Endothelial cell (in vitro differentiated cells): Measurements from ENCODE around the gene CDC42BPG. TPM values are rescaled to one million over a fixed set of nuclear protein-coding genes. Genes with fewer than 3 reads are reported as not detected.
A peak's percentile ranks its signal among the peaks of the same experiment; 100 is the strongest.

ENCODE experiments used
- DNase-seq: peaks from one replicate; pipeline ENCODE4 v3.0.0; 2021; ENCODE audit warnings: low spot score
- H3K27ac Mint-ChIP-seq: one replicate; pipeline ENCODE4 v1.8.0; 2021; ENCODE audit warnings: mixed read lengths, inconsistent platforms; ENCODE audit not compliant: unreplicated experiment
- H3K27me3 Mint-ChIP-seq: one replicate; pipeline ENCODE4 v1.8.0; 2021; ENCODE audit warnings: mild to moderate bottlenecking, moderate library complexity, mixed read lengths, inconsistent platforms; ENCODE audit not compliant: unreplicated experiment
- H3K36me3 Mint-ChIP-seq: one replicate; pipeline ENCODE4 v1.8.0; 2021; ENCODE audit warnings: mild to moderate bottlenecking, low read depth, mixed read lengths, inconsistent platforms; ENCODE audit not compliant: unreplicated experiment
- H3K4me1 Mint-ChIP-seq: one replicate; pipeline ENCODE4 v1.8.0; 2021; ENCODE audit warnings: mild to moderate bottlenecking, mixed read lengths, inconsistent platforms; ENCODE audit not compliant: unreplicated experiment
- H3K4me3 Mint-ChIP-seq: one replicate; pipeline ENCODE4 v1.8.0; 2021; ENCODE audit warnings: mild to moderate bottlenecking, mixed read lengths, inconsistent platforms; ENCODE audit not compliant: unreplicated experiment
- H3K9me3 Mint-ChIP-seq: one replicate; pipeline ENCODE4 v1.8.0; 2021; ENCODE audit warnings: mixed read lengths, inconsistent platforms; ENCODE audit not compliant: unreplicated experiment
- total RNA-seq: library from RNA; stranded (reverse); fragmentation: NEBNext Ultra II Directional; extraction: Animal tissue kit (Norgen Biotek cat#: 25700); gene quantifications from one replicate; pipeline ENCODE4 v1.2.1, GENCODE V29; 2021; ENCODE audit not compliant: unreplicated experiment
- TF ChIP-seq, protein P1 (sequence below): fragments of 200-600 bp; sonication (generic); IDR thresholded peaks from one replicate; pipeline ENCODE4 v1.5.0; 2021; ENCODE audit warnings: antibody characterized with exemption; ENCODE audit not compliant: unreplicated experiment

The CDC42BPG gene
- total RNA-seq, 1 donor from 2014 or later, result 4.1 TPM

DNA sequence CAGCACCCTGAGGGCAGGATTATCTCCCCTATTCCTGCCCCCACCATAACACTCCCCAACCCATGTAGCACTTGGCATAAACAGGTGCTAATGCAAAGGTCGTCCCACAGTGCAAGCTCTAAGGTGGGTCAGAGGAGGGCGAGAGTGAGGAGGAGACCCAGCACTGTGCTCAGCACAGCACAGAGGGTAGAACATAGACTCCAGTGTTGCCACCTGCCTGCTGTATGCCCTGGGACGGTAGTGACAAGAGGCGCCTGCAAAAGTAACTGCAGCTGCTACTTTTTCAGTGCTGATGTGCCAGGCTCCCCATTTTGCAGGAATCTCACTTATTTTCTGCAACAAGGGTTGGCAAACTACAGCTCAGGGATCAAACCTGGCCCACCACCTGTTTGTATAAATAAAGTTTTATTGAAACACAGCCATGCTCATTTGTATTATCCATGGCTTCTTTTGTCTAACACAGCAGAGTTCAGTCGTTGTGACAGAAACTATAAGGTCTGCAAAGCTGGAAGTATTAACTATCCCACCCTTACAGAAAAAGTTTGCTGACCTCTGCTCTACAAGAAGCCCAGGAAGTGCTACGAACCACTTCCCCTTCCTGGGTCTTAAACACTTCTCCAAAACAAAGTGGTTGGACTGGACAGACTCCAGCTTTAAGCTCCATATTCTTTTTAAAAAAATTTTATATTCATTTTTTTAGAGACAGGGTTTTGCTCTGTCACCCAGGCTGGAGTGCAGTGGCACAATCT lies 16.9 kb upstream of the CDC42BPG start:
- H3K9me3 Mint-ChIP-seq, result no peaks in the 10 kb centered on the region
- H3K36me3 Mint-ChIP-seq, result peaks cover 8% of the 10 kb centered on the region
- TF ChIP-seq, protein P1, sequence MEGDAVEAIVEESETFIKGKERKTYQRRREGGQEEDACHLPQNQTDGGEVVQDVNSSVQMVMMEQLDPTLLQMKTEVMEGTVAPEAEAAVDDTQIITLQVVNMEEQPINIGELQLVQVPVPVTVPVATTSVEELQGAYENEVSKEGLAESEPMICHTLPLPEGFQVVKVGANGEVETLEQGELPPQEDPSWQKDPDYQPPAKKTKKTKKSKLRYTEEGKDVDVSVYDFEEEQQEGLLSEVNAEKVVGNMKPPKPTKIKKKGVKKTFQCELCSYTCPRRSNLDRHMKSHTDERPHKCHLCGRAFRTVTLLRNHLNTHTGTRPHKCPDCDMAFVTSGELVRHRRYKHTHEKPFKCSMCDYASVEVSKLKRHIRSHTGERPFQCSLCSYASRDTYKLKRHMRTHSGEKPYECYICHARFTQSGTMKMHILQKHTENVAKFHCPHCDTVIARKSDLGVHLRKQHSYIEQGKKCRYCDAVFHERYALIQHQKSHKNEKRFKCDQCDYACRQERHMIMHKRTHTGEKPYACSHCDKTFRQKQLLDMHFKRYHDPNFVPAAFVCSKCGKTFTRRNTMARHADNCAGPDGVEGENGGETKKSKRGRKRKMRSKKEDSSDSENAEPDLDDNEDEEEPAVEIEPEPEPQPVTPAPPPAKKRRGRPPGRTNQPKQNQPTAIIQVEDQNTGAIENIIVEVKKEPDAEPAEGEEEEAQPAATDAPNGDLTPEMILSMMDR, result no peak
- DNase-seq, result no peak
- peaks cover 3% of the 10 kb centered on the region for H3K27me3 Mint-ChIP-seq
- H3K27ac Mint-ChIP-seq, result no peak overlapping the region
- H3K4me3 Mint-ChIP-seq, result no peak overlapping the region
- peaks cover 14% of the 10 kb centered on the region for H3K4me1 Mint-ChIP-seq

DNA sequence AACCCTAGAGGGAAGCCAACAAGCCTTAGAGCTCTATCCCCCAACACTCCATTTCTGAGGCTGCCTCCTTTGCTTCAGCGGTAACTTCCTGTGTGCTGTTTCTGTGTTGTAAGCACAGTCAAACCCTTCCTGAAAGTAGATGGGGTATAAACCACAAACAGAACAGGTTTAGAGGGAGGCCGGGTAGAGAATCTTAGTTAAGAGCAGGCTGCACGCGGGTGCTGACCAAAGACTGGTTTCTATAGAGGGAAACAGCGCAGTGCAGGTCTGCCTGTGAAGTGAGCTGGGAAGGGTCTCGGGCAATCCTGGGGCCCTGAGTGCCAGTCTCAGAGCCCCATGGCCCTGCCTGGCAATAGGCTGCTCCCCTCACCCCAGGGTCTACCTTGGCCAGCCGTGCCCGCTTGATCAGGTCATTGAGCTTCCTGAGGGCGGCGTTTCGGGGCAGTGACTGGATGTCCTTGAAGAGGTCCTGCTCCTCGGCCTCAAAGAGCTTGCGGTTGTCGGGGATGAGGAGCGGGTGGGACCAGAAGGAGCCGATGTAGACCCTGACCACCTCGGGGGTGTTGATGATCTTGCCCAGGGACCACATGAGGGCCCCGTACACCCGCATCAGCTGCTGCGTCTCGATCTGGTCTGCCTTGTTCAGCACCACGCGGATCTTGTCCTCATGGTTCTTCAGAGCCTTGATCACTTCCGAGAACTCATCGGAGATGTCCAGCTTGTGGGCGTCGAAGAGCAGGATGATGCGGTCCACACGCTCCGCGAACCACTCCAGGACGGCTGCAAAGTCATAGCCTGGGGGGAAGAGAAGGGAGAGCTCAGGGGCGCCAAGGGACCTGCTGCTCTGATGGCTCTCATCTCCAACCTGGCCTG lies 15.3 kb upstream of the CDC42BPG start:
- H3K27ac Mint-ChIP-seq, result peak overlapping the region; percentile 67

DNA sequence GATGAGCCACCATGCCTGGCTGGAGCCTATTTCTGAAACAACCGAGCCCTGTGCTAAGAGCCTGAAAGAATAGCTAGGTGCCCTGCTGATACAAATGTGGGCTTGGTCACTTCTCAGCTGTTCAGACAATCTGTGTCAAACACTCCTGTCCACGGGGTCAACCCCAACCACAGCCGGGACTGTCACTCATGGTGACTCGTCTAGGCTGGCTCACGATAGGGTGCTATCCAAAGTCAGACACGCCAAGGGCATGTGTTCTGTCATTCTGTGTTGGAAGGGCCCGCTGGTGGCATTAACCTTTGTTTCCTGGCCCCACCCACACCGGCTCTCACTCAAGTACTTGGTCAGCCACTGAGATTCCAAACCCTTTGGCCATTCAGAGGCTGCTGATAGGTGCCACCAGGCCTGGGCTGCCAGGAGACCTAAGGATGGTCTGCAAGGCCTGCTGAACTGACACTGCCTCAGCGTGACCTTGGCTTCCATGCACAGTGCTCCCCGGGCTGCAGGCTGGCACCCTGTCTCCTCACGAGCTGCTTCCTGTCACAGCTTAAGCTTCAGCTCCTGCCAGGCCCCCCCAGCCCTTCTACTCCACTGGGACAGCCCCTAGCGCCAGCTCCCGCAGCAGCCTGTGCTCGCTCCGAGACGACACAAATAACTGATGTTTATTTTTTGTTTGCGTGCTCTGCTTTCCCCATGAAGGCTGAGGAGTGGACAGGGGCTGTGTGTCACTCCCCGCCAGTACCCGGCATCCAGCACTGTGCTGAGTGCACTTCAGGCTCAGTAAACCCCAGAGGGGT lies 14.2 kb upstream of the CDC42BPG start:
- Mint-ChIP-seq H3K4me3 (no peak overlapping the region), H3K36me3 (peaks cover 13% of the 10 kb centered on the region), H3K27me3 (peaks cover 10% of the 10 kb centered on the region), H3K9me3 (no peaks in the 10 kb centered on the region), H3K4me1 (peaks cover 14% of the 10 kb centered on the region), H3K27ac (no peak overlapping the region)
- no peak for DNase-seq
- TF ChIP-seq, protein P1, result no peak

More for the DNA sequence above, 15.3 kb upstream of the CDC42BPG start:
- Mint-ChIP-seq H3K36me3 (peaks cover 13% of the 10 kb centered on the region), H3K9me3 (no peaks in the 10 kb centered on the region), H3K27me3 (peaks cover 8% of the 10 kb centered on the region), H3K4me3 (peak overlapping the region; percentile 71), H3K4me1 (peaks cover 14% of the 10 kb centered on the region)
- TF ChIP-seq, protein P1, result no peak
- DNase-seq, result no peak

DNA sequence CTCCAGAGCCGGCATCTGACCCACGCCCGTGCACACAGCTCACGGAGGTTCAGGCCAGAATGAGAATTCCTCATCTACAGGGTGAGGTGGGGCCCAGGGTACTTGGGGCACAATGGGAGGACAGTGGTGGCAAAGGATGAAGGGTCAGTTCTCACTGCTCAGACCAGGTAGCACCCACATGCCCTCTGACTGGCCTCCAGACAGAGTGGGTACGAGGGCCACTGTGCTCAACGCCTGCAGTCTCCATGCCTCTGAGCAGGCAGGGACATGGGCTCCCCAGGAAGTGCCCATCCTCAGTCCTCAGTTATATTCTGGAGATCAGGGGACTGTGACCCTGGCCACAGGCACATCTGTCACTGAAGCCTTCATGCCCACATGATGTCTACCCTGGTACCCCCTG lies 13.0 kb upstream of the CDC42BPG start:
- H3K27ac Mint-ChIP-seq, result no peak overlapping the region
- no peaks in the 10 kb centered on the region for H3K9me3 Mint-ChIP-seq
- peaks cover 6% of the 10 kb centered on the region for H3K4me1 Mint-ChIP-seq
- TF ChIP-seq, protein P1, result no peak
- DNase-seq, result no peak
- H3K27me3 Mint-ChIP-seq, result peaks cover 7% of the 10 kb centered on the region
- H3K36me3 Mint-ChIP-seq, result peaks cover 13% of the 10 kb centered on the region
- no peak overlapping the region for H3K4me3 Mint-ChIP-seq
